Endothelial cell of umbilical vein (primary cell): ENCODE data around the gene IGSF9. TPM values are rescaled to one million over a fixed set of nuclear protein-coding genes. Genes with fewer than 3 reads are reported as not detected.

Experiments used
- BruUV-seq: library from RNA; stranded (reverse); fragments of 400-500 nt; replicated peaks from 2 replicates; lab custom pipeline; 2021; lab: Mats Ljungman, UMichigan
- CTCF ChIA-PET: fragments of 300-600, 350-600 bp; sonication (Branson Sonifier 250); formaldehyde crosslinking; loops from one replicate; lab custom pipeline; 2021; ENCODE audit warnings: antibody characterized with exemption, inconsistent platforms; lab: Charles Lee
- POLR2A ChIA-PET: fragments of 300-600, 350-600 bp; sonication (Branson Sonifier 250); formaldehyde crosslinking; loops from one replicate; lab custom pipeline; 2021; ENCODE audit warnings: antibody characterized with exemption, inconsistent platforms; lab: Charles Lee
- DNase-seq: peaks from one replicate; pipeline ENCODE4 v3.0.0-alpha.2; 2011; ENCODE audit warnings: low read depth, low spot score
- FAIRE-seq: peaks from 2 replicates; lab custom pipeline; 2011; peaks lifted over from hg19 to GRCh38; lab: Jason Lieb, UNC
- H2AFZ ChIP-seq: 2 replicates; pipeline ENCODE4 v1.6.0; 2012; ENCODE audit warnings: low read depth, low read length, control low read depth, inconsistent platforms
- H3K27ac ChIP-seq: 2 replicates; pipeline ENCODE4 v1.5.1; 2011; ENCODE audit warnings: low read depth, mild to moderate bottlenecking, control low read depth, low read length, moderate library complexity; ENCODE audit not compliant: insufficient read depth
- H3K27me3 ChIP-seq, 2 experiments: 2 replicates each; pipeline versions ENCODE4 v1.6.0 to v1.6.1; 2011; ENCODE audit warnings: low read length in 2 of 2, mixed read lengths in 1 of 2; ENCODE audit not compliant: control insufficient read depth in 2 of 2, insufficient read depth in 2 of 2
- H3K36me3 ChIP-seq, 2 experiments: 2 replicates in 1 of 2; 3 replicates in 1 of 2; pipeline ENCODE4 v1.5.1; 2011; ENCODE audit warnings: low read length in 2 of 2, mild to moderate bottlenecking in 1 of 2, moderate library complexity in 1 of 2; ENCODE audit not compliant: control insufficient read depth in 2 of 2, insufficient read depth in 2 of 2; ENCODE audit errors: extremely low read depth in 1 of 2
- H3K4me1 ChIP-seq: 3 replicates; pipeline ENCODE4 v1.5.1; 2011; ENCODE audit warnings: mild to moderate bottlenecking, low read length; ENCODE audit not compliant: control insufficient read depth, insufficient read depth; ENCODE audit errors: extremely low read depth
- H3K4me2 ChIP-seq: 2 replicates; pipeline ENCODE4 v1.6.1; 2011; ENCODE audit warnings: low read length, control low read depth, mixed read lengths; ENCODE audit not compliant: insufficient read depth
- H3K4me3 ChIP-seq, 3 experiments: fragments of 200-600 bp in 1 of 3; sonication (generic), shearing (Covaris generic) in 1 of 3; replicated peaks in 1 of 3; 2 replicates each; pipeline ENCODE4 v1.5.1; 2011 to 2016; ENCODE audit warnings: control low read depth in 3 of 3, low read length in 3 of 3, mild to moderate bottlenecking in 2 of 3, inconsistent platforms in 1 of 3, low read depth in 1 of 3, moderate library complexity in 1 of 3; ENCODE audit not compliant: insufficient read depth in 1 of 3
- H3K79me2 ChIP-seq: 2 replicates; pipeline ENCODE4 v1.6.0; 2012; ENCODE audit warnings: low read length, inconsistent platforms; ENCODE audit not compliant: control insufficient read depth, insufficient read depth
- H3K9ac ChIP-seq: replicated peaks from 2 replicates; pipeline ENCODE3; 2011; ENCODE audit warnings: low read length, control low read depth; ENCODE audit not compliant: insufficient read depth; ENCODE audit errors: extremely low read depth
- H3K9me1 ChIP-seq: replicated peaks from 3 replicates; pipeline ENCODE4 v1.6.0; 2011; ENCODE audit warnings: mild to moderate bottlenecking, low read length; ENCODE audit not compliant: control insufficient read depth, insufficient read depth; ENCODE audit errors: extremely low read depth
- H3K9me3 ChIP-seq: replicated peaks from 2 replicates; pipeline ENCODE4 v1.5.1; 2012; ENCODE audit warnings: low read length, inconsistent platforms; ENCODE audit not compliant: control insufficient read depth, insufficient read depth
- H4K20me1 ChIP-seq: replicated peaks from 2 replicates; pipeline ENCODE3; 2011; ENCODE audit warnings: mild to moderate bottlenecking, low read length; ENCODE audit not compliant: control insufficient read depth, insufficient read depth; ENCODE audit errors: extremely low read depth
- EZH2 ChIP-seq: IDR thresholded peaks from 2 replicates; pipeline ENCODE4 v1.6.1; 2012; ENCODE audit warnings: borderline replicate concordance, low read depth, mild to moderate bottlenecking, moderate library complexity, low read length, inconsistent platforms; ENCODE audit not compliant: severe bottlenecking
- GATA2 ChIP-seq: IDR thresholded peaks from 2 replicates; pipeline ENCODE4 v1.7.0; 2011; ENCODE audit warnings: low read depth, mild to moderate bottlenecking, moderate library complexity, mixed read lengths, low read length; ENCODE audit not compliant: insufficient read length, insufficient read depth
- JUN ChIP-seq: IDR thresholded peaks from 2 replicates; pipeline ENCODE4 v1.6.1; 2011; ENCODE audit warnings: borderline replicate concordance, low read depth; ENCODE audit not compliant: insufficient read length, insufficient read depth
- MAX ChIP-seq: IDR thresholded peaks from 2 replicates; pipeline ENCODE4 v1.6.1; 2011; ENCODE audit not compliant: insufficient read depth, insufficient read length
- MYC ChIP-seq: IDR thresholded peaks from one replicate; pipeline ENCODE4 v1.6.1; 2011; ENCODE audit warnings: mild to moderate bottlenecking, low read depth, low read length
- POLR2A ChIP-seq: IDR thresholded peaks from 2 replicates; pipeline ENCODE4 v1.6.1; 2012; ENCODE audit warnings: low read depth, mild to moderate bottlenecking, control low read depth, low read length
- POLR2AphosphoS5 ChIP-seq: IDR thresholded peaks from 2 replicates; pipeline ENCODE4 v1.6.1; 2012; ENCODE audit warnings: low read depth, mild to moderate bottlenecking, control low read depth, low read length, moderate library complexity; ENCODE audit not compliant: insufficient read depth
- dilution Hi-C: fragments of 300-500 bp; cut with MboI; formaldehyde crosslinking; loops from one replicate; pipeline ENCODE4 v1.15.0; 2019; ENCODE audit warnings: low sequenced_read_pairs; ENCODE audit not compliant: extremely low pct_ligation_motif_present
- intact Hi-C: fragments of 100-400 bp; cut with micrococcal nuclease; formaldehyde crosslinking; loops from one replicate; pipeline ENCODE4 v1.10.0; 2022
- polyA plus RNA-seq, 4 experiments: library from polyadenylated mRNA; depleted of rRNA in 3 of 4; stranded (reverse) in 3 of 4; unstranded in 1 of 4; fragments of >200 nt; gene quantifications; 2 replicates each; pipeline versions ENCODE4 v1.2.1 to v1.2.3, GENCODE V29; 2011 to 2012; ENCODE audit warnings: missing spikeins in 1 of 4
- total RNA-seq: library from RNA; stranded (reverse); gene quantifications from 2 replicates; pipeline ENCODE4 v1.2.3, GENCODE V29; 2021

IGSF9 gene
- total and polyA plus RNA-seq, 2 donors (not counting 3 experiments of a cell fraction or from before 2014, with no cell fraction given), result 0.15 TPM

GRCh38 chr1:159964144-159964543, 18.7 kb upstream of the IGSF9 start:
- CTCF ChIA-PET, result interaction anchor here (0.6 to 2.2 kb wide), 3 partner anchors 40 to 44 kb away, joined by 3 to 7 read pairs (median 7); no protein-coding TSS in a partner anchor
- no TSS peak for BruUV-seq
- dilution Hi-C loops, result no loop called here

GRCh38 chr1:159962176-159962575, 16.8 kb upstream of the IGSF9 start:
- POLR2A ChIA-PET, result no interaction called here
- H3K4me1 ChIP-seq, result no peaks in the 10 kb centered on the region
- no peaks in the 10 kb centered on the region for H3K9me3 ChIP-seq
- peaks cover 7 to 13% of the 10 kb centered on the region in 2 experiments for H3K27me3 ChIP-seq
- FAIRE-seq (no peak), DNase-seq (no peak)
- H3K4me2 ChIP-seq, result no peak overlapping the region
- H3K9ac ChIP-seq, result no peak overlapping the region
- intact Hi-C loops (no loop called here), dilution Hi-C loops (no loop called here)
- no peaks in the 10 kb centered on the region for H3K9me1 ChIP-seq
- CTCF ChIA-PET, result no interaction called here
- TF ChIP-seq MYC, result no peak
- no peak for TF ChIP-seq GATA2
- no peak for TF ChIP-seq JUN
- H3K4me3 ChIP-seq, result no peak overlapping the region
- no peaks in the 10 kb centered on the region for H4K20me1 ChIP-seq
- no peak overlapping the region for H3K27ac ChIP-seq
- H3K36me3 ChIP-seq, result no peaks in the 10 kb centered on the region
- no peaks in the 10 kb centered on the region for H3K79me2 ChIP-seq
- no peak overlapping the region for H2AFZ ChIP-seq
- no TSS peak for BruUV-seq

More at GRCh38 chr1:159964144-159964543, 18.7 kb upstream of the IGSF9 start:
- DNase-seq, result no peak
- H3K4me1 ChIP-seq, result no peaks in the 10 kb centered on the region
- no peak overlapping the region for H3K4me2 ChIP-seq
- H3K27ac ChIP-seq, result no peak overlapping the region
- no peak overlapping the region for H3K4me3 ChIP-seq
- H4K20me1 ChIP-seq, result no peaks in the 10 kb centered on the region
- intact Hi-C loops, result no loop called here
- no peak overlapping the region for H2AFZ ChIP-seq
- no peak for FAIRE-seq
- H3K9me1 ChIP-seq, result no peaks in the 10 kb centered on the region
- H3K79me2 ChIP-seq, result no peaks in the 10 kb centered on the region
- POLR2A ChIA-PET, result no interaction called here
- peaks cover 7 to 17% of the 10 kb centered on the region in 2 experiments for H3K27me3 ChIP-seq
- TF ChIP-seq EZH2 (no peak), GATA2 (no peak), POLR2A (no peak), POLR2AphosphoS5 (no peak), MAX (no peak)
- no peak overlapping the region for H3K9ac ChIP-seq
- H3K9me3 ChIP-seq, result no peaks in the 10 kb centered on the region
- H3K36me3 ChIP-seq, result no peaks in the 10 kb centered on the region
